ENCODE data around the gene TNNI3.

TNNI3 gene

GRCh38 chr19:55118401-55118991 lies 39.0 kb downstream of the TNNI3 start:
- Histone ChIP-seq H3K27ac (ENCODE audit: low read depth, low read length, severe bottlenecking) (no peak overlapping the region), H3K9me3 (ENCODE audit: control insufficient read depth, low read length) (no peaks in the 10 kb centered on the region), H3K4me3 (ENCODE audit: extremely low read depth, insufficient read depth, low read length, poor library complexity, severe bottlenecking) (peak overlapping the region; percentile 48), H3K4me1 (ENCODE audit: control insufficient read depth, insufficient read depth, low read length, poor library complexity, severe bottlenecking) (peaks cover 22% of the 10 kb centered on the region), H3K36me3 (ENCODE audit: control insufficient read depth, insufficient read depth, low read length) (peaks cover 3% of the 10 kb centered on the region)
- WGBS, 2 experiments (ENCODE audit: insufficient coverage in 2 of 2) = 45 to 58% methylated on average over 20 to 21 of the region's 22 CpGs

DNA sequence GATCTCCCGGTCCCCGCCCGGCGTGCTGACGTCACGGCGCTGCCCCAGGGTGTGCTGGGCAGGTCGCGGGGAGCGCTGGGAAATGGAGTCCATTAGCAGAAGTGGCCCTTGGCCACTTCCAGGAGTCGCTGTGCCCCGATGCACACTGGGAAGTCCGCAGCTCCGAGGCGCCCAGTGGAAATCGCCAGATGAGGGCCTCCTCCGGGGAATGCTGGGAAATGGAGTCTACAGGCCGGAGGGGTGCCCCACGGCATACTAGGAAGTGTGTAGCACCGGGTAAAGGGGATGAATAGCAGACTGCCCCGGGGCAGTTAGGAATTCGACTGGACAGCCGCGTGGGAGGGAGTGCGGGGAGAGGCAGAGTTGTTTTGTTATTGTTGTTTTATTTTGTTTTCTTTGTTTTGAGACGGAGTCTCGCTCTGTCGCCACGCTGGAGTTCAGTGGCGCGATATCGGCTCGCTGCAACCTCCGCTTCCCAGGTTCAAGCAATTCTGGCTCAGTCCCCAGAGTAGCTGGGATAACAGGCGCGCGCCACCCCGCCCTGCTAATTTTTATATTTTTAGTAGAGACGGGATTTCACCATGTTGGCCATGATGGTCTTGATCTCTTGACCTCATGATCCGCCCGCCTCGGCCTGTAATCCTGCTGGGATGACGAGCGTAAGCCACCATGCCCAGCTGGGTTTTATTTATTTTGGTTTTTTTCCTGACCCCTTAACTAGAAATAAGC lies 39.7 kb downstream of the TNNI3 start:
- Histone ChIP-seq H3K27ac (ENCODE audit: low read depth, low read length, severe bottlenecking) (peak overlapping the region; percentile 78), H3K36me3 (ENCODE audit: control insufficient read depth, insufficient read depth, low read length) (peaks cover 5% of the 10 kb centered on the region), H3K4me3 (ENCODE audit: extremely low read depth, insufficient read depth, low read length, poor library complexity, severe bottlenecking) (peak overlapping the region; percentile 48), H3K4me1 (ENCODE audit: control insufficient read depth, insufficient read depth, low read length, poor library complexity, severe bottlenecking) (peaks cover 28% of the 10 kb centered on the region), H3K9me3 (ENCODE audit: control insufficient read depth, low read length) (no peaks in the 10 kb centered on the region)
- 16 to 21% methylated on average over 39 to 42 of the region's 44 CpGs for WGBS, 2 experiments (ENCODE audit: insufficient coverage in 2 of 2)

DNA sequence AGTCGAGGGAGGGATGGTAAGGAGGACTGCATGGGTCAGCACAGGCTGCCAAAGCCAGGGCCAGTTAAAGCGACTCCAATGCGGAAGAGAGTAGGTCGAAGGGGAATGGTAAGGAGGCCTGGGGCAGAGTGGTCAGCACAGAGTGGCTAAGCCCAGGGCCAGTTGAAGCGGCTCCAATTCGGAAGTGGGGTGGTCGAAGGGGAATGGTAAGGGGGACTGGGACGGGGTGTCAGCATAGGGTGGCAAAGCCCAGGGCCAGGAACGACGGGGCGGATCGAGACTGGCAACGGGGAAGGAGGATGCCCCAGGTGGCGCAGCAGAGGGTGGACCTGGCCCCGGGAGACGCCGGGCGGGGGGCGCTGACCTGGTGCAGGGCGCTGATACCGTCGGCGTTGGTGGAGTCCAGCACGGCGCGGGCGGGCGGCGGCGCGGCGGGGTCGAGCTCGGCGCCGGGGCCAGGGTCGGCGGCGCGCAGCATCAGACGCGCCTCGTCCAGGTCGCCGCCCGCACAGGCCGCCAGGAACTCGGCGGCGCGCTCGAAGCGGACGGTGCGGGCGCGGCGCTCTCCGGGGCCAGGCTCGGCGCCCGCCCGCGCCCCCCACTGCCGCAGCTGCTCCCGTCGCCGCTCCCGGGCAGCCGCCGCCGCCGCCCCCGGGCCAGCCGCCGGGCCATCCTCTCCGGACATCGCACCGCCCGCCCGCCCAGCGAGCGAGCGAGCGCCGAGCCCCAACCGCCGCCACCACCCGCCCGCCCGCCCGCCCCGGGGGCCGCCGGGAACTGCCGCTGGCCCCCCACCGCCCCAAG lies 40.5 kb downstream of the TNNI3 start, which contains the start of gene PPP1R12C:
Gene PPP1R12C (minus strand): TSS at position 779 of the 804 bp plus-strand sequence. CDS start 94 bp downstream, at position 685.
- 1% methylated on average over 51 to 67 of the region's 97 CpGs for WGBS, 2 experiments (ENCODE audit: insufficient coverage in 2 of 2)
- H3K4me1 ChIP-seq (ENCODE audit: control insufficient read depth, insufficient read depth, low read length, poor library complexity, severe bottlenecking) = peaks cover 35% of the 10 kb centered on the region
- no peaks in the 10 kb centered on the region for H3K9me3 ChIP-seq (ENCODE audit: control insufficient read depth, low read length)
- H3K27ac ChIP-seq (ENCODE audit: low read depth, low read length, severe bottlenecking) = peak within 1 kb of the TSS; percentile 78
- peak within 1 kb of the TSS; percentile 82 for H3K4me3 ChIP-seq (ENCODE audit: extremely low read depth, insufficient read depth, low read length, poor library complexity, severe bottlenecking)
- peaks cover 13% of the 10 kb centered on the region for H3K36me3 ChIP-seq (ENCODE audit: control insufficient read depth, insufficient read depth, low read length)

GRCh38 chr19:55116232-55116858 lies 41.2 kb downstream of the TNNI3 start:
- peaks cover 17% of the 10 kb centered on the region for H3K36me3 ChIP-seq (ENCODE audit: control insufficient read depth, insufficient read depth, low read length)
- peak overlapping the region; percentile 64 for H3K27ac ChIP-seq (ENCODE audit: low read depth, low read length, severe bottlenecking)
- H3K4me1 ChIP-seq (ENCODE audit: control insufficient read depth, insufficient read depth, low read length, poor library complexity, severe bottlenecking) = peaks cover 35% of the 10 kb centered on the region
- H3K4me3 ChIP-seq (ENCODE audit: extremely low read depth, insufficient read depth, low read length, poor library complexity, severe bottlenecking) = peak overlapping the region; percentile 82
- 5 to 8% methylated on average over 25 of the region's 25 CpGs for WGBS, 2 experiments (ENCODE audit: insufficient coverage in 2 of 2)
- H3K9me3 ChIP-seq (ENCODE audit: control insufficient read depth, low read length) = no peaks in the 10 kb centered on the region

GRCh38 chr19:55115446-55116065 lies 42.0 kb downstream of the TNNI3 start:
- peaks cover 18% of the 10 kb centered on the region for H3K36me3 ChIP-seq (ENCODE audit: control insufficient read depth, insufficient read depth, low read length)
- H3K27ac ChIP-seq (ENCODE audit: low read depth, low read length, severe bottlenecking) = peak overlapping the region; percentile 41
- WGBS, 2 experiments (ENCODE audit: insufficient coverage in 2 of 2) = 79 to 86% methylated on average over 5 to 10 of the region's 13 CpGs
- no peaks in the 10 kb centered on the region for H3K9me3 ChIP-seq (ENCODE audit: control insufficient read depth, low read length)
- H3K4me3 ChIP-seq (ENCODE audit: extremely low read depth, insufficient read depth, low read length, poor library complexity, severe bottlenecking) = peak overlapping the region; percentile 82
- peaks cover 35% of the 10 kb centered on the region for H3K4me1 ChIP-seq (ENCODE audit: control insufficient read depth, insufficient read depth, low read length, poor library complexity, severe bottlenecking)

DNA sequence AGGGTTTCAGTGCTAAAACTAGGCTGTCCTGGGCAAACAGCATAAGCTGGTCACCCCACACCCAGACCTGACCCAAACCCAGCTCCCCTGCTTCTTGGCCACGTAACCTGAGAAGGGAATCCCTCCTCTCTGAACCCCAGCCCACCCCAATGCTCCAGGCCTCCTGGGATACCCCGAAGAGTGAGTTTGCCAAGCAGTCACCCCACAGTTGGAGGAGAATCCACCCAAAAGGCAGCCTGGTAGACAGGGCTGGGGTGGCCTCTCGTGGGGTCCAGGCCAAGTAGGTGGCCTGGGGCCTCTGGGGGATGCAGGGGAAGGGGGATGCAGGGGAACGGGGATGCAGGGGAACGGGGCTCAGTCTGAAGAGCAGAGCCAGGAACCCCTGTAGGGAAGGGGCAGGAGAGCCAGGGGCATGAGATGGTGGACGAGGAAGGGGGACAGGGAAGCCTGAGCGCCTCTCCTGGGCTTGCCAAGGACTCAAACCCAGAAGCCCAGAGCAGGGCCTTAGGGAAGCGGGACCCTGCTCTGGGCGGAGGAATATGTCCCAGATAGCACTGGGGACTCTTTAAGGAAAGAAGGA lies 42.9 kb downstream of the TNNI3 start:
- Histone ChIP-seq H3K9me3 (ENCODE audit: control insufficient read depth, low read length) (no peaks in the 10 kb centered on the region), H3K36me3 (ENCODE audit: control insufficient read depth, insufficient read depth, low read length) (peaks cover 26% of the 10 kb centered on the region), H3K27ac (ENCODE audit: low read depth, low read length, severe bottlenecking) (peak overlapping the region; percentile 79), H3K4me1 (ENCODE audit: control insufficient read depth, insufficient read depth, low read length, poor library complexity, severe bottlenecking) (peaks cover 35% of the 10 kb centered on the region), H3K4me3 (ENCODE audit: extremely low read depth, insufficient read depth, low read length, poor library complexity, severe bottlenecking) (no peak overlapping the region)
- WGBS, 2 experiments (ENCODE audit: insufficient coverage in 2 of 2) = 94 to 98% methylated on average over 7 of the region's 9 CpGs

GRCh38 chr19:55113570-55114039 lies 43.9 kb downstream of the TNNI3 start:
- Histone ChIP-seq H3K4me3 (ENCODE audit: extremely low read depth, insufficient read depth, low read length, poor library complexity, severe bottlenecking) (no peak overlapping the region), H3K4me1 (ENCODE audit: control insufficient read depth, insufficient read depth, low read length, poor library complexity, severe bottlenecking) (peaks cover 35% of the 10 kb centered on the region), H3K36me3 (ENCODE audit: control insufficient read depth, insufficient read depth, low read length) (peaks cover 37% of the 10 kb centered on the region), H3K27ac (ENCODE audit: low read depth, low read length, severe bottlenecking) (peak overlapping the region; percentile 96), H3K9me3 (ENCODE audit: control insufficient read depth, low read length) (no peaks in the 10 kb centered on the region)
- WGBS, 2 experiments (ENCODE audit: insufficient coverage in 2 of 2) = 41 to 43% methylated on average over 9 of the region's 12 CpGs

DNA sequence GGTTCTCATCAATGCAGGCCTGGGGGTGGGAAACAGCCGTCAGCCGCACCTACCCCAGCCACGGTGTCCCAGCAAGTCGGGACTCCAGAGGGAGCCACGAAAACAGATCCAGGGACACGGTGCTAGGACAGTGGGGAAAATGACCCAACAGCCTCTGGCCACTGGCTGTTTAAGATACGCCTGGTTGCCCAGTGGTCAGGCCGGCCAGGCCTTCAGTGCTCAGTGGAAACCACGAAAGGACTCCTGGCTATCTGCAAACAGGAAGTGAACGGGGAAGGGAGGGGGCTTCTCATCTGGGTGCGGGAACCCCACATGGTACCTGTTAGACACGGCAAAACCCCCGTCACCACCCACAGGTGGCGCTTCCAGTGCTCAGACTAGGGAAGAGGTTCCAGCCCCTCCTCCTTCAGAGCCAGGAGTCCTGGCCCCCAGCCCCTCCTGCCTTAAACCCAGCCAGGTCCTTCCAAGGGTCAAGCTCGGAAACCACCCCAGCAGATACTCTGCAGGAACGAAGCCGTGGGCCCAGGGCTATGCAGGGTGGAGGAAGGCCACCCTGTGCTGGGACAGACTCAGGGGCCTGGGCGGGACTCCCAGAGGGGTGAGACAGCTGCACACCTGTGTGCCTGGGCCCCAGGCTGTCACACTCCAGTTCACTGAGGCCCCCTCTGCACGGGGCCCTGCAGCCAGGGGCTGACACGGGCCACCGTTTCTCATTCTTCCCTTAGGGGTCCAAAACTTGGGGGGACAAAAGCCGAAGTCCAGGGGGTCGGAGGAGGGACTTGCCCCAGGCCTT lies 44.6 kb downstream of the TNNI3 start:
- Histone ChIP-seq H3K4me3 (ENCODE audit: extremely low read depth, insufficient read depth, low read length, poor library complexity, severe bottlenecking) (no peak overlapping the region), H3K36me3 (ENCODE audit: control insufficient read depth, insufficient read depth, low read length) (peaks cover 43% of the 10 kb centered on the region), H3K4me1 (ENCODE audit: control insufficient read depth, insufficient read depth, low read length, poor library complexity, severe bottlenecking) (peaks cover 35% of the 10 kb centered on the region), H3K27ac (ENCODE audit: low read depth, low read length, severe bottlenecking) (peak overlapping the region; percentile 96), H3K9me3 (ENCODE audit: control insufficient read depth, low read length) (no peaks in the 10 kb centered on the region)
- WGBS, 2 experiments (ENCODE audit: insufficient coverage in 2 of 2) = 91 to 92% methylated on average over 19 to 21 of the region's 23 CpGs

DNA sequence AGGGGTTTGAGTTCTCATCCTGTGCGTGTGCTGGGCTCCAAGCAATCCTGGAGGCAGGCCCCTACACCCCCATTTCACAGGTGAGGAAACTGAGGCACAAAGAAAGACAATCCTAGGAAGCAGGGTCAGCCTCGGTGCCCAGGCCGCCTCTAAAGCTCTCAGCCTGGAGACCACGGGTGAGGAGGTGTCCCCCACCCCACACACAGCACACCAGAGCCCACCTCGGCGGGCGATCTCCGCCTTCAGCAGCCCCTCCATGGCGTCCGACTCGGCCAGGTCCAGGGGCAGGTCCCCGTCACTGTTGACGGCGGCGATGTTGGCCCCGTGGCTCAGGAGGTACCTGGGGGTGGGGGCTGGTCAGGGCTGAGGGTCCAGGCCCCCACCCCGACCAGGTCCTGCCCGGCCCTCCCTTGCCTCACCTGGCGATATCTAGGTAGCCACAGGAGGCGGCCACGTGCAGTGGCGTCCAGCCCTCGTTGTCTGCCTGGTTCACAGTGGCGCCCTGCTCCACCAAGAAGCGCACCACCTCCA lies 45.2 kb downstream of the TNNI3 start:
- H3K27ac ChIP-seq (ENCODE audit: low read depth, low read length, severe bottlenecking) = peak overlapping the region; percentile 96
- 94 to 97% methylated on average over 18 to 23 of the region's 25 CpGs for WGBS, 2 experiments (ENCODE audit: insufficient coverage in 2 of 2)
- peaks cover 43% of the 10 kb centered on the region for H3K36me3 ChIP-seq (ENCODE audit: control insufficient read depth, insufficient read depth, low read length)

More for the DNA sequence above, 45.2 kb downstream of the TNNI3 start:
- Histone ChIP-seq H3K4me1 (ENCODE audit: control insufficient read depth, insufficient read depth, low read length, poor library complexity, severe bottlenecking) (peaks cover 35% of the 10 kb centered on the region), H3K4me3 (ENCODE audit: extremely low read depth, insufficient read depth, low read length, poor library complexity, severe bottlenecking) (no peak overlapping the region), H3K9me3 (ENCODE audit: control insufficient read depth, low read length) (no peaks in the 10 kb centered on the region)
